Activated CD8-positive, alpha-beta memory T cell treated with anti-CD3 and anti-CD28 coated beads, Interleukin-2, amount 50 U/mL, for 24 hours (primary cell): ENCODE results near the gene DENND1A.
"Not testable (repeated sequence)": the region's sequence is repeated elsewhere in the genome, so short reads cannot be mapped to it uniquely, and the experiment has no call there.

Experiments
- DNase-seq: peaks from one replicate; pipeline ENCODE4 v3.0.0-alpha.2; 2020; ENCODE audit errors: extremely low read depth

Gene DENND1A

DNA sequence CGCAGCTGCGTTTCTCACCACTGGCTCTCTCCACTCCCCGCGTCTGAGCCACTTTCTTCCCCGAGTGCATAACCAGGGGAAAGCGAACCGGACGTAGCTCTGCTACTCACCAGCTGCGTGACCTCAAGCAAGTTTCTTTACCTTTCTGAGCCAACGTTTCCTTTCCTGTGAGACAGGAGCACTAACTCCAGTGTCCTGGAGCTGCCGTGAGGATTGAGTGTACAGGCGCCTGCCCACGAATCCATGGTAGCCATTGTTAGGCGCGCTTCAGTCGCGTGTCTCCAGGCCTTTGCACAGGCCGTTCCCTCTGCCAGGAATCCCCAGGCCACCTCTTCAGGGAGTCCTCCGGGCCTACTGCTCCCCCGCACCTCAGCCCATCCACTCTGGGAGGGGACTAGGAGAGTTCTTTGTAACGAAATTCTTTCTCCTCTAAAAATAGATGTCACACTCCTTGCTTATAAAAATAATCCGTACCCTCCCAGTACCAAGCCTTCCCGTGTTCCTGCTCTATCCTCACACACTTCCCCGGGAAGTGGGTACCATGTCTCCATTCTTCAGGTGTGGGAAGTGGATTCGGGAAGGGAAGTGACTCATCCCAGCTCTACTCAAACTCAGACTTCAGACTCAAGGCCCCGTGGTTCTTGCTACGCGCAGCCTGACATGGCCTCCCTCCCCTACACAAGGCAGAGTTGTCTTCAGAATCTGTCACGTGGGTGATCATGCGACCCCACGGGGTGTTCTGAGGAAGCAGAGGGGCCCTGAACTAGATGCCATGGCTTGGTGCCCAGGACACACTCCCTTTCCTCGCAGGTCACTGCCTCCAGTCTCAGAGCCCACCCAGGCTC, 590.0 kb downstream of the DENND1A start:
- peak; percentile 35 for DNase-seq

DNA sequence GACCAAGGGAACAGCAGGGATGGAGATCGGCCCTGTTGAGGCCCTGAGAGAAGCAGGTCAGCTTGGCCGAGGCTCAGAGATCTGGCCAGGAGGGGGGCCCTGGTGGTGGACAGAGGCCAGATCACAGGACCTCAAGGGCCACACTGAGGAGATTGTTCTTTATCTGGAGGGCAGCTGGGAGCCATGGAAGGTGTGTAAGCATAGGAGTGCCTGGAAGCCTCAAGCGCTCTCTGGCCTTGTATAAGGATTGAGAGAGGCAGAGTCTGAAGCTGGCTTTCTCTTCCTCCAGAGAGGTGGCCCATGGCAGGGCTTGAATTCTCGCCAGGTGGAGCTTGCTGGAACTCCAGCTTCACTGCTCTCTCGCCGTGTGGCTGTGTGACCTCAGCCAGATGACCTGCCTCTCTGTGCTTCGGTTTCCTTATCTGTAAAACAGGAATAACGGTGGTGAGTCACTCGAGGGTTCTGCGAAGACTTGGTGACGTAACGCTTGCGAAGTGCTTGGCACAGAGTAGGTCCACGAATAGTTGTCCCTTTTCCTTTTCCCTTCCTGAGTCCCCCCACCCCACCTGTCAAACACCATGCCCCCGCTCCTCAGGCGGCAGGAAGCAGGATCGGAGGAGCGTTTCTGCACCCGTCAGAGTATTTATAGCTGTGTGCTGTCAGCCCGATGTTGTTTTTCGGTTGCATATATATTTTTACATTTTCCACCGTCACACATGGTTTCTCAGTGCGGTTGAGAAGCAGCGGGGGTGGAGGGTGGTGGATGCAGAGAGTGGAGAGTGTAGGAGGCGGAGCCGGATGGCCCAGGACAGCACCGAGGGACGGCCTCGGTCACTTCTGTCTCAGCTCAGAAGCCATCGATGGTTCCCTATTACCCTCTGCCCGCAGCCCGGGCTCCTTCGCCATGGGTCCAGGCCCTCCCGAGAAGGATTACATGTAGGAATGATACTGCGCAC, 590.9 kb downstream of the DENND1A start:
- DNase-seq = peak; percentile 47

DNA sequence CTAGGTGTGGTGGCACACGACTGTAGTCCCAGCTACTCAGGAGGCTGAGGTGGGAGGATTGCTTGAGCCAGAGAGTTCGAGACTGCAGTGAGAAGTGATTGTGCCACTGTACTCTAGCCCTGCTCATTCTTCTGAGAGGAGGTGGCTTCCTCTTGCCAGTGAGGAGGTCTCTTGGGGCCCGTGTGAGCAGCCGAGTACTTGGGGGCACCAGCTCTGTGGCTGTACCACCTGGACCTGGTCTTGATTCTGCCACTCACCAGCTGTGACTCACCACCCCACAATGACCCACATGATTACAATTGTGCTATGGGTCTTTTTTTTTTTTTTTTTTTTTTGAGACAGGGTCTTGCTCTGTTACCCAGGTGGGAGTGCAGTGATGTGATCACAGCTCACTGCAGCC, 592.0 kb downstream of the DENND1A start:
- no peak for DNase-seq

DNA sequence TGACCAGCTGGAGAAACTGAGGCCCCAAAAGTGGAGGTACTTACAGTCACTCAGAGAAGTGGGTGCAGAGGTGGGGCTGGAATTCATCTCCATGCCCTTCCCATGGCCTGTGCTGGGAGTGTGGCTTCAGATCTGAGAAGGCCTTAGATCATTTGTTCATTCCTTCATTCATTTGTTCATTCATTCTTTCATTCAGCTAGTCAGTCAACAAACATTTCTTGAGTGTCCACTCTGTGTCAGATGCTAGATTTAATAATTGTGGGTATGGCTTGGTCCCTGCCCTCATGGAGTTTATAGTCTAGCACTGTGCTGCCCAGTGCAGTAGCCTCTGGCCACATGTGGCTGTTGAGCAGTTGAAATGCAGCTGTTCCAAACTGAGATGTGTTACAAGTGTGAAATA, 593.0 kb downstream of the DENND1A start:
- DNase-seq = no peak

DNA sequence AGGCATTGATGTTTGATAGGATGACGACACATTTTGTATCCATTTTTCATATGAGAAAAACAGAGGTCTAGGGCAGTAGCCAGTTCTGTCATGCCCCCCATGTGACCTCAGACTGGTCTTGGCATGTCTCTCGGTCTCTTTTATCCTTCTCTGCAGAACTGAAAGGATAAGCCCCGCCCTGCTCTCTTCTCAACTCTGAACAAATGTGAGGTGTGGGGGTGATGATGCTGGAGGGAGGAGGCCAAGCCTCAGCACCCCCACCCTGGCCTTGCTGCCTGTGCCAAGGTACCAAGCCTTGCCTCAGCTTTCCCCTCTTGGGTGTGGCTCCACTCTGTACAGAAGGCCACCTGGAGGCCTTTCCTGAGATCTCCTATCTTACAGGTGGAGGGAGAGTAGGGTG, 593.5 kb downstream of the DENND1A start:
- DNase-seq = no peak

DNA sequence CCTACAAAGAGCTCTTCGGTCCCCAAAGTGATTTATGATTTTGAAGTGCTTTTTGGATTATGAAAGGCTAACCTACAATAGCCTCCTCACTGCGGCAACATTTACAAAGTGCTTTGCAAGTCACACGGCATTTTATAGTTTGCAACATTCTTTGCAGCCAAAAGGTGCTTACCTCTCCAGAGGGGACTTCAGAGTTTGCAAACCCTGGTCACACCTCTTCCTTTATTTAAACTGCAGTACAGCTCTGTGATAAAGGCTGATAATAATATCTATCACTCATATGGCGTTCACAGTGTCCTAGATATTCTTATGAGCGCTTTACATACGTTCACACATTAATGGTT, 594.0 kb downstream of the DENND1A start:
- no peak for DNase-seq

DNA sequence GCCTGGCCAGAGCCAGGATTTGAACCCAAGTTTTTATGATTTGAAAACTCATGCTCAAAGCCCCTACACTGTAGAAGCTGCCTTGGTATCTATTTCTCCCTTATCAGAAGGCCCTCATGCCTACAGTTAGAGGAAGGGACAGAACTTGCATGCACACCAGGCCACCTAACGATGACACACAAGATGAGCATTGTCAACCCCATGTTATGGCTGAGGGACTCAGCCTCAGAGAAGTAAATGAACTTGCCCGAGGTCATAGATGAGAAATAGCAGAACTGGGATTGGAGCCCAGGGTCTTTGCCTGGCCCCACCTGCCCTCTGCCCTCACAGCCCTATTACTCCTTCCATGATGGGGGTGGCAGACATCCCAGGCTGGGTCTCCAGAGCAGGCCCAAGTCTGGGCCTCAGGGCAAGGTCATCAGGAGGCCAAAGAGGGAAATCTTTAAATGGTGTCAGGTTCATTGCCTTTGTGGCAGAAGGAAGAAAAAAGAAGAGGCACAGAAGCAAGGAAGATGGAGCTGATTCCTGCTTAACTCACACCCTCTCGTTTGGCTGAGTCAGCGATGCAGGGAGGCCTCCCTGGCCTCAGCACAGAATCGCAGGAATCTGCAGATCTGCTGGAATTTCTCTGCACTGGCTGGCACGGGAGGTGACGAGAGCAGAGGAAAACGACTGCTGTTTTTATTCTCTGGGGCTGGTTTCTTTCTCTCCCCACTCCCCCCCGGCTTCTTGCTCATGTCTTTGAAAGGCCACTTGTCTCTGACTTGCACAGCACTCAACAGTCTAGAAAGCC, 594.5 kb downstream of the DENND1A start:
- no peak for DNase-seq

DNA sequence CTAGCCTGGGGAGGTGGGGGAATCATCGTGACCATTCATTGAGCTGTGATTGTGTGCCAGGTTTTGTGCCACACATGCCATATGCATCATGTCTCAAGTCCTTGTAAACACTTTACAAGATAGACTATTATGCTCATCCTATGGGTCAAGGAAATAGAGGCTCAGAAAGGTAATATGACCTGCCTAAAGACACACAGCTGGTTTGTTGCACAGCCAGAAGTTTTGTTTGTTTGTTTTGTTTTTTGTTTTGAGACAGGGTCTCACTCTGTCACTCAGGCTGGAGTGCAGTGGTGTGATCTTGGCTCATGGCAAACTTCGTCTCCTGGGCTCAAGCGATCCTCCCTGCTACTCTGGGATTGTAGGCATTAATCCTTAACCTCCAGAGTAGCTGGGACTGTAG, 595.3 kb downstream of the DENND1A start:
- no peak for DNase-seq

DNA sequence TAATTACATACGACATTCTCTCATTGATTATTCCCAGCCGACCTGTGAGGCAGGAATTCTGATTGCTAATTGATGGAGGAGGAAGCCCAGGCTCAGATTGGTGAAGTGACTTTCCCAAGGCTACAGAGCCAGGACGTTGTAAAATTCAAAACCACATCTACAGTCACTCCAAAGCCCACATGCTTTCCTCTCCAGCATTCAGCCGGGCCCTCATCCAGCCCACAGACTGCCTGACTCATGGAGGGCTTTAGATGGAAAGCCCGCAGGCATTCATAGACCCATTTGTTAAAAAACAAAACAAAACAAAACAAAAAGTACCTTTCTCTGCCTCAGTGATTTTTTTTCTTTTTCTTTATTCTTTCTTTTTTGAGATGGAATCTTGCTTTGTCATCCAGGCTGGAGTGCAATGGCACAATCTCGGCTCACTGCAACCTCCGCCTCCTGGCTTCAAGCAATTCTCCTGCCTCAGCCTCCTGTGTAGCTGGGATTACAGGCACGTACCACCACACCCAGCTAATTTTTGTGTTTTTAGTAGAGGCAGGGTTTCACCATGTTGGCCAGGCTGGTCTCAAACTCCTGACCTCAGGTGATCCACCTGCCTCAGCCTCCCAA, 596.8 kb downstream of the DENND1A start:
- DNase-seq = not testable (repeated sequence)

DNA sequence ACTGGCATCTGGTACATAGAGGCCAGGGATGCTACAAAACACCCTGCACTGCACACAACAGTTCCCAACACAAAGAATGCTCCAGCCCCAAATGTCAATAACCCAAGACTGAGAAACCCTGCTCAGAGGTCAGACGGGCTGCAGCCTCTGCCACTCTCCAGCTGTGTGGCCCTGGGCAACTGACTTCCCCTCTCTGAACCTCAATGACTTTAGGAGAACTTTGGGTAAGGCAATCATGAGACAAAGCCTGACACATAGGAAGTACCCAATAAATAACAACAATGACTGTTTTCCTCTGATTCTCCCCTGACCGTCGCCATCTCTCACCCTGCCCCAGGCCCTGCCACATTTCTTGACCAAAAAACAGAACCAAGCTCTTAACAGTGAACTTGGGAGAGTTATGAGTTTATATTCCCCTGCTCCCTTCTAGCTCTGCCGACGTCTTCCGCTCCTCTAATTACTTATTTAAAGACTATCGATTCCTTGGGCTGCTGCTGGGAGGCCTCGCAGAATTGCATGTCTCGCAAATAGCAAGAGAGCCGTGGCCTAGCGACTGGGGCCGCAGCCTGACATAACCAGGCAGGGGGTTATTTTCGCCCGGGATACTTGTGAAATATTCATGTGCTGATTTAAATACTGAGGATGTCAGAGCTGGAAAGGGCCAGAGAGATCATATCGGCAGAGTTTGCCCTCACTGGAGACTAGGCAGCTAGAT, 598.4 kb downstream of the DENND1A start:
- DNase-seq = no peak
